WERI-Rb-1 (cell line): Measurements from ENCODE around the gene SLC15A1.

Experiments used
- DNase-seq: peaks from one replicate; pipeline ENCODE4 v3.0.0-alpha.2; 2020
- H3K27ac ChIP-seq: fragments of 250-450 bp; sonication (Bioruptor Pico); 2 replicates; pipeline ENCODE4 v1.5.1; 2020; ENCODE audit warnings: mild to moderate bottlenecking, moderate library complexity
- H3K27me3 ChIP-seq: fragments of 250-450 bp; sonication (Bioruptor Pico); 2 replicates; pipeline ENCODE4 v1.5.1; 2021; ENCODE audit warnings: mild to moderate bottlenecking, low read depth, moderate library complexity; ENCODE audit not compliant: insufficient read depth, severe bottlenecking
- H3K36me3 ChIP-seq: fragments of 250-450 bp; sonication (Bioruptor Pico); 2 replicates; pipeline ENCODE4 v1.5.1; 2020; ENCODE audit warnings: mild to moderate bottlenecking, moderate library complexity
- H3K4me3 ChIP-seq: 2 replicates; pipeline ENCODE4 v1.5.1; 2011; ENCODE audit warnings: low read depth, mild to moderate bottlenecking, control low read depth, low read length
- H3K9me3 ChIP-seq: fragments of 250-450 bp; sonication (Bioruptor Pico); 2 replicates; pipeline ENCODE4 v1.5.1; 2021; ENCODE audit warnings: mild to moderate bottlenecking, moderate library complexity; ENCODE audit not compliant: severe bottlenecking
- CTCF ChIP-seq: IDR thresholded peaks from 2 replicates; pipeline ENCODE4 v1.5.1; 2011; ENCODE audit warnings: low read depth, mild to moderate bottlenecking, control low read depth, inconsistent platforms, low read length

The SLC15A1 gene

GRCh38 chr13:98657506-98658085 is 94.9 kb downstream of the SLC15A1 start:
- H3K27ac ChIP-seq, result no peak overlapping the region
- no peak overlapping the region for H3K4me3 ChIP-seq
- no peak for DNase-seq

GRCh38 chr13:98656223-98656622 is 96.2 kb downstream of the SLC15A1 start:
- peaks cover 6% of the 10 kb centered on the region for H3K9me3 ChIP-seq
- no peak overlapping the region for H3K4me3 ChIP-seq
- DNase-seq, result no peak
- H3K27me3 ChIP-seq, result no peaks in the 10 kb centered on the region
- no peak overlapping the region for H3K27ac ChIP-seq
- no peaks in the 10 kb centered on the region for H3K36me3 ChIP-seq
- no peak for TF ChIP-seq CTCF

More at GRCh38 chr13:98657506-98658085, 94.9 kb downstream of the SLC15A1 start:
- peaks cover 6% of the 10 kb centered on the region for H3K9me3 ChIP-seq
- H3K27me3 ChIP-seq, result no peaks in the 10 kb centered on the region
- no peaks in the 10 kb centered on the region for H3K36me3 ChIP-seq
- TF ChIP-seq CTCF, result no peak

DNA sequence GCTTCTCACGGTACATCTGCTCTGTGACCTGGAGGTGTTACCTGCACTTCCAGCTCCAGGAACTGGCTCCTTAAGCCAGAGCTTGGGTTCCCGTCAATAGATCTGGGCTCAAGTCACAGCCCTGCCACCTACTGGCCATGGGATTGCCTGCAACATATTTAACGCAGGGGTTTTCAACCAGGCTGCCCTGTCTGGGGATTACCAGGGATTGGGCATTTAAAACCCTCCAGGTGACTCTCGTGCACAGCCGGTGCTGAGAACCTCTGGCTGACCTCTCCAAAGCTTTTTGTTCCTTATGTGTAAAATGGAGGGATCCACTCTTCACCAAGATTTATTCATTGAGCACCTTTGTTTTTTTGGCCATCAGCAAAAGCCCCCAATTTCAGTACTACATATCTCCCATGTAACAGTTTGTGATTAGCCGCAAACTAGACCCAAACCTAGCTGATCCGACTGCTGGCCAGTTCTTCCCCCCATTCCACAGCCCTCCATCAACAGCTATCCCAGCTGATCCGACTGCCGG is 98.9 kb downstream of the SLC15A1 start:
- TF ChIP-seq CTCF, result peak; percentile 97
- Histone ChIP-seq H3K36me3 (no peaks in the 10 kb centered on the region), H3K9me3 (no peaks in the 10 kb centered on the region), H3K4me3 (no peak overlapping the region), H3K27ac (no peak overlapping the region), H3K27me3 (no peaks in the 10 kb centered on the region)
- peak; percentile 99 for DNase-seq

- H3K27ac ChIP-seq, result no peak overlapping the region
- TF ChIP-seq CTCF, result no peak
- H3K4me3 ChIP-seq, result no peak overlapping the region
- no peaks in the 10 kb centered on the region for H3K9me3 ChIP-seq
- DNase-seq, result no peak
- no peaks in the 10 kb centered on the region for H3K36me3 ChIP-seq
- no peaks in the 10 kb centered on the region for H3K27me3 ChIP-seq
Observed at GRCh38 chr13:98652721-98653462, 99.6 kb downstream of the SLC15A1 start.

DNA sequence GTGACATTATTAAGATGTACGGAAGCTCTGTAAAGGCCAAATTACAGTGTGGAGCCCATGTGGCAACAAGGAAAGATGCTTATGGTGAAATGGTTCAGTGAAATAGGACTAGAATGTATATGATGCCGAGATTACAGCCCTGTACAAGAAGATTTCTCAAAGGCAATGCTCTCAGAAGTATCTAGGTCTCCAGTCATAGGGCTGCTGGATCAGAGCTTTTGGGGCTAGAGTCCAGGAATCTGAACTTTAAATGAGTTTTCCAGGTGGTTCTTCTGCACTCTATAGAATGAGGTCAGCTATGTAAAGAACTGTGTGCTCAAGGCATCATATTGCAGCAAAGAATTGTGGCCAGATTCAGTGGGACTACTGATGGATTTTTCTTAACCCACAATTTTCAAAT is 100.2 kb downstream of the SLC15A1 start:
- TF ChIP-seq CTCF, result no peak
- no peak for DNase-seq
- Histone ChIP-seq H3K27me3 (no peaks in the 10 kb centered on the region), H3K4me3 (no peak overlapping the region), H3K9me3 (no peaks in the 10 kb centered on the region), H3K36me3 (no peaks in the 10 kb centered on the region), H3K27ac (no peak overlapping the region)

- Histone ChIP-seq H3K4me3 (no peak overlapping the region), H3K27ac (no peak overlapping the region), H3K36me3 (no peaks in the 10 kb centered on the region), H3K9me3 (no peaks in the 10 kb centered on the region), H3K27me3 (no peaks in the 10 kb centered on the region)
- TF ChIP-seq CTCF, result no peak
- no peak for DNase-seq
Observed at GRCh38 chr13:98651744-98652143, 100.7 kb downstream of the SLC15A1 start.
